ENCODE results near the gene ALKAL2.

- TF ChIP-seq EZH2 (IDR thresholded peaks at IDR 0.05; ENCODE audit: borderline replicate concordance), result no peak
- TF ChIP-seq CTCF (IDR thresholded peaks at IDR 0.05; ENCODE audit: poor library complexity), result peak; percentile 84
These were observed 2.3 kb upstream of the ALKAL2 start for GRCh38 chr2:290090-290722.
